Inflammatory macrophage treated with lipopolysaccharide for 1 hour (primary cell): ENCODE results near the gene GMFB.

ENCODE experiments used
- DNase-seq, 2 donors: peaks; one replicate each; pipeline ENCODE4 v3.0.0-alpha.2; 2020 to 2022

The GMFB gene

GRCh38 chr14:54425068-54425467 is 63.7 kb downstream of the GMFB start:
- DNase-seq = no peak
